ENCODE measurements around the gene UBASH3A. TPM values are rescaled to one million over a fixed set of nuclear protein-coding genes. Genes with fewer than 3 reads are reported as not detected.

Gene UBASH3A
- total RNA-seq, 1 donor from 2014 or later: not detected

GRCh38 chr21:42401154-42401553 lies 2.5 kb upstream of the UBASH3A start:
- Mint-ChIP-seq H3K27ac (ENCODE audit: unreplicated experiment) (no peak overlapping the region), H3K4me1 (ENCODE audit: low read depth, unreplicated experiment) (peaks cover 34% of the 10 kb centered on the region)

GRCh38 chr21:42401820-42402251 lies 1.9 kb upstream of the UBASH3A start:
- Mint-ChIP-seq H3K36me3 (ENCODE audit: unreplicated experiment) (peaks cover 8% of the 10 kb centered on the region), H3K9me3 (ENCODE audit: unreplicated experiment) (peaks cover 17% of the 10 kb centered on the region), H3K27ac (ENCODE audit: unreplicated experiment) (no peak overlapping the region), H3K4me1 (ENCODE audit: low read depth, unreplicated experiment) (peaks cover 28% of the 10 kb centered on the region), H3K27me3 (ENCODE audit: unreplicated experiment) (peaks cover 14% of the 10 kb centered on the region), H3K4me3 (ENCODE audit: unreplicated experiment) (no peak overlapping the region)
- TF ChIP-seq CTCF (IDR thresholded peaks at IDR 0.05; ENCODE audit: partially characterized antibody, unreplicated experiment): no peak
- no peak for DNase-seq

More at GRCh38 chr21:42401154-42401553, 2.5 kb upstream of the UBASH3A start:
- H3K9me3 Mint-ChIP-seq (ENCODE audit: unreplicated experiment): peaks cover 17% of the 10 kb centered on the region
- TF ChIP-seq CTCF (IDR thresholded peaks at IDR 0.05; ENCODE audit: partially characterized antibody, unreplicated experiment): no peak
- H3K27me3 Mint-ChIP-seq (ENCODE audit: unreplicated experiment): peaks cover 14% of the 10 kb centered on the region
- H3K36me3 Mint-ChIP-seq (ENCODE audit: unreplicated experiment): peaks cover 8% of the 10 kb centered on the region
- DNase-seq: no peak
- no peak overlapping the region for H3K4me3 Mint-ChIP-seq (ENCODE audit: unreplicated experiment)

- no peak for TF ChIP-seq CTCF (IDR thresholded peaks at IDR 0.05; ENCODE audit: partially characterized antibody, unreplicated experiment)
- no peak overlapping the region for H3K4me3 Mint-ChIP-seq (ENCODE audit: unreplicated experiment)
- no peak for DNase-seq
- peaks cover 4% of the 10 kb centered on the region for H3K4me1 Mint-ChIP-seq (ENCODE audit: low read depth, unreplicated experiment)
- no peak overlapping the region for H3K27ac Mint-ChIP-seq (ENCODE audit: unreplicated experiment)
- peaks cover 2% of the 10 kb centered on the region for H3K27me3 Mint-ChIP-seq (ENCODE audit: unreplicated experiment)
- H3K9me3 Mint-ChIP-seq (ENCODE audit: unreplicated experiment): peaks cover 5% of the 10 kb centered on the region
- peaks cover 8% of the 10 kb centered on the region for H3K36me3 Mint-ChIP-seq (ENCODE audit: unreplicated experiment)
These were observed 837 bp downstream of the UBASH3A start for GRCh38 chr21:42404539-42404938.

- no peak overlapping the region for H3K4me3 Mint-ChIP-seq (ENCODE audit: unreplicated experiment)
- H3K4me1 Mint-ChIP-seq (ENCODE audit: low read depth, unreplicated experiment): peaks cover 3% of the 10 kb centered on the region
- peaks cover 4% of the 10 kb centered on the region for H3K9me3 Mint-ChIP-seq (ENCODE audit: unreplicated experiment)
- H3K36me3 Mint-ChIP-seq (ENCODE audit: unreplicated experiment): peaks cover 8% of the 10 kb centered on the region
- no peak for DNase-seq
- H3K27me3 Mint-ChIP-seq (ENCODE audit: unreplicated experiment): peaks cover 2% of the 10 kb centered on the region
- no peak overlapping the region for H3K27ac Mint-ChIP-seq (ENCODE audit: unreplicated experiment)
- no peak for TF ChIP-seq CTCF (IDR thresholded peaks at IDR 0.05; ENCODE audit: partially characterized antibody, unreplicated experiment)
These were observed 1.6 kb downstream of the UBASH3A start for GRCh38 chr21:42405064-42406013.

GRCh38 chr21:42406201-42406621 lies 2.5 kb downstream of the UBASH3A start:
- peaks cover 8% of the 10 kb centered on the region for H3K36me3 Mint-ChIP-seq (ENCODE audit: unreplicated experiment)
- H3K4me1 Mint-ChIP-seq (ENCODE audit: low read depth, unreplicated experiment): peaks cover 2% of the 10 kb centered on the region
- no peak for DNase-seq
- no peak overlapping the region for H3K27ac Mint-ChIP-seq (ENCODE audit: unreplicated experiment)
- peaks cover 2% of the 10 kb centered on the region for H3K27me3 Mint-ChIP-seq (ENCODE audit: unreplicated experiment)
- peaks cover 4% of the 10 kb centered on the region for H3K9me3 Mint-ChIP-seq (ENCODE audit: unreplicated experiment)
- no peak overlapping the region for H3K4me3 Mint-ChIP-seq (ENCODE audit: unreplicated experiment)
- no peak for TF ChIP-seq CTCF (IDR thresholded peaks at IDR 0.05; ENCODE audit: partially characterized antibody, unreplicated experiment)
